NCI-H2029 treated with DMSO at 0.1 percent for 48 hours (cell line): ENCODE measurements around the gene GTPBP3.

Source experiments
- DNase-seq: peaks from one replicate; lab custom pipeline; 2025; lab: John Stamatoyannopoulos, UW

The GTPBP3 gene

DNA sequence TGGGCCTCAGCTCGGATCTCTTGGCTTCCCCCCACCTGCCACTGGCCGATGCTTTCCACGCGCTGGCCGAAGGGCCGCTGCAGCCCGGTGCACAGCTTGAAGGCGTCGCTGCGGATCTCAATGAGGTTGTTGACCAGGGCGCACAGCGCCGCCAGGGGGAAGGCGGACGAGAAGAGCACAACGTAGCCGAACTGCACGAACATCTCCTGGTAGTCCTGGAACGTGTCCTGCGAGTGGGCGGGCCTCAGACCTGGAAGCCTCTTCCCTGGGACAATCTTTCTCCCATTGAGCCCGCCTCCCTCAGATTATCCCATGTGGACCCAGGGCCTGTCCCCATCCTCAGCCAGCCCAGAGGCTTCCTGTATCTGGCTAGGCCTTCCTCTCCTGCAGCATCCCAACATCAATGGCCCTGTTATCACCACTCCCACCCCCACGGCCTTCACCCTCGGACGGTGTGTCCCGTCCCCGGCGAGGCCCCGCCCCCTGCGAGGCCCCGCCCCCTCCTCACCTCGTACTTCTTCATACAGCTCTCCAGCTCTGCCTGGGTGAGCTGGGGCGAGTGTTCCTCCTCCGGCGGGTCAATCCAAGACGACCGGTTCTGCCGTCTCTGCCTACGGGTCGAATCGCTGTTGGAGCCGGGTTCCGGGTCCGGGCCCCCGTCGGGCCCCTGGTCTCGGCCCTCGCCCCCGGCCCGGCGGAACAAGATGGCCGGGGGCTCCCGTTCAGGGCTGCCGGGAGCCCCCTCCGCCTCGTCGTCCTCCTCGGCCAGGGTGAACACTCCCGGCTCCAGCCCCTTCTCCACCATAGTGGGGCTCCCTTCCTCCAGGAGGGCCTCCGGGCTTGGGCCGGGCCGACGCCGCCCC lies 9.5 kb upstream of the GTPBP3 start:
- DNase-seq, result no peak

DNA sequence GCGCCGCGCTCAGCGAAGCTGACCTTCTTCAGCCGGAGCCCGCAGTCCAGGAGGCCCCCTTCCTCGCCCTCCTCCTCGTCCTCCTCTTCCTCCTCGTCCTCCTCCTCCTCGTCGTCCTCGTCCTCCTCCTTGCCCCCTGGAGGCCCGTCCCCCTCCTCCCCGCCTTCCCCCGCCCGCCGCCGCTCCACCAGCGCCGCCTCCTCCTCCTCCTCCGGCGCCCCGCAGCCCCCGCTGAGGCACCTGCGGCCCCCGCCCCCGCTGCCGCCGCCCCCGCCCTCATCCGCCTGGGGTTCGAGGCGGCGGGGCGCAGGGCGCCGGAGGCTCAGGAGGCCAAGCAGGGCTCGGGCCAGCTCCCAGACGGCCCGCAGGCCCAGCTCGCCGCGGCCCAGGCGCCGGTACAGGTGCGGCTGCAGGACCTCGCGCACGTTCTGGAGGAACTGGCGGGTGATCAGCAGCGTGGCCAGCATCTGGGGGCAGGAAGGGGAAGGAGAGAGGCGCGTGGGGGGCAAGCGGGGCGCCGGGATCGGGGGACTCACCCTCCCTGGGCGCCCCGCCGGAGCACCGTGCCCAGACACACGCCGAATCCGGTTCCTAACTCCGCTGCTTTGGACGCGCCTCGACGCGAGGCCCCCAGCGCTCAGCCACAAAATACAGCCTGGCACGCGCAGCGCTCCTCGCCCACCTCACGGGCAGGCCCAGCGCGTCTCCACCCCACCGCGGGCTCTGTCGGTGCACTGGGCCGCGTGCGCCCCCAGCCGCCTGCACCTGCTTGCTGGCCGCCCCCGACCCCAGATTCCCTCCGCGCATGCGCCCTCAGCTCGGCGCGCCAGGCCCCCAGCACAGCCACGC lies 8.6 kb upstream of the GTPBP3 start:
- no peak for DNase-seq

DNA sequence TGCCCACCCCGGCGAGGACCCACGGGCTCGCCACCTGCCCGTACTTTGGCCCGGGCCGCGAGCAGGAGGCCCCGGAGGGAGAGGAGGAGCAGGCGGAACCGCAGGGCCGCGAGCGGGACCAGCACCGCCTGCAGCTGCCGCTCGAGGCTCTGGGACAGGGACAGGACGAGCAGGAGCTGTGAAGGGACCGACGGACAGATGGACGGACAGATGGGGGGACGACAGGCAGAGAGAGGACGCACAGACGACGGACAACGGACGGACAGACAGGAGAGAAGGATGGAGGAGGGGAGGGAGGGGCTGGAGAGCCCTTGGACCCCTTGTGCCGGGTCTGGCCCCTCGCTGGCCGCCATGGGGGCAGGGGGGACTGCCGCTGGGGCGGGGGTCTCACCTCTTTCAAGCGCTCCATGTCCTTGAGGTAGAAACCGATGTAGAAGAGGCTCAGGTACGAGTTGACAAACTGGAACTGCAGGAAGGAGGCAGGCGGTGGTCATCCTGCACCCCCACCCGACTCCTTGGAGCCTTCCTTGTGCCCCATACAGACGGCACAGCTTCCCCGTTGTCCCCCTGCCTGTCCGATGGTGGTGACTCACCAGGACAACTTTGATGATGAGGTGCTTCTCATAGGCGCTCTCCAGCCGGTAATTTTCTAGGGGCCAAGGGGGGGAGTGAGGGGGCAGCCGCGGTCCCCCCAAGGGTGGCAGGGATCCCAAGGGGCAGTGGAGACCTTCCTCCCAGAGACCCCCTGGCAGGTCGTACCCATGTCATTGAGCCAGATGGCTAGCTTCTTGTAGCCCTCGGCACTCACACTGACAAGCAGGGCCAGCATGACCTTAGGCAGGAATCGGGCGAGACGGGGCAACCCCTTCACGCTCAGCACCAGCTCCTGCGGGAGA lies 7.7 kb upstream of the GTPBP3 start:
- no peak for DNase-seq

DNA sequence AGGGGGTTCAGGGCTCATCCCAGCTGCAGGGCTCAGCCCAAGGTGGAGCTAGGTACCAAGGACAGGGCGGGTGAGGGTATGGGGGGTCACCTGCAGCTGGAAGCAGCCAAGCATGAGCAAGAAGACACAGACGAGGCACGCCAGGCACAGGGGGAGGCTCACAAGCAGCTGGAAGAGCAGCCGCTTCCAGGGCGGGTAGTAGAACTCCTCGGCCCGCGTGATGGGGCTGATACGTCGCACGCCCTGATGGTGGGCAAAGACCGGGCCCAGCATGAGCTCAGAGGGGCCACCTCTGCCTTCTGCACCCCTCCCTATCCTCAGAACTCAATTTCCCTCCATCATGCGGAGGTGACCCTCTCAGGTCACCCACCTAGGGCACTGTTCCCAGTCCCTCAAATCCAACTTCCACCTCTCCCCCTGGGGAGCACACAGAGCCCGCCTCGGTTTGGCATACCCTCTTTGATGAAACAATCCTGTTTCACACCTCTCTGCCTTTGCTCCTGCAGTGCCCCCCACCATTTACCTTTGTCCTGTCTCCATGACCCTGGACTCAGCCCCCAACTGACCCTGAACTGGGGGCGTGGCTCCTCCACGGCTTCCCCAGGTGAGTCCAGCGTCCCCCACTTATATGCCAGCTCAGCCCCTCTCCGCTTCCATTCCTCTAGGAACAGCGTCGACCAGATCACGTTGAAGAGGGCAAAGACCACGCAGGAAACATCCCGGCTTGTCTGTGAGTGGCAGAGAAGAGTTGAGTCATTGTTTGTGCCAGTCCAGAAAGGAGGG lies 6.9 kb upstream of the GTPBP3 start:
- no peak for DNase-seq

DNA sequence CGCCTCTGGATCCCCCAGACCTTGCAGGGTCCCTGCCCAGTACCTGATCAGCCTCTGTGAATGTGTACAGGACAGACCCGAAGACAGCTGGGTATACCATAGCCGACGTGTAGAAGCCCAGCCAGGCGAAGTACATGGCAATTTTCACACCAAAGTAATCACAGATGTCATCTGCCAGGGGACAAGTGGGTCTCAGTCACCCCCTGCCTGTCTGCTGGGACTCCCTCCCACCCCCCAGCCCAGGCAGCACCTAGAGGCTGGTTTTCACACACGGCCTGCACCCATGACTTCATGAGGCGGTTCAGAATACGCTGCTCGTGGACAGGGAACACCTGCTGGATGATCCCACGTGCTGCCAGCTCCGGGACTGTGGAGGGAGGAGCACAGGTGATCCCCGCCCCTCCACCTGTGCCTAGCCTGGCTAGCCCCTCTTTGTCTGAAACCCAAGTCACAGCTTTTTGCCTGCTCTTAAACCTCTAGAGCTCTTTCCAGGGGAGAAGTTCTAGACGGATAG lies 6.3 kb upstream of the GTPBP3 start:
- peak; percentile 18 for DNase-seq

DNA sequence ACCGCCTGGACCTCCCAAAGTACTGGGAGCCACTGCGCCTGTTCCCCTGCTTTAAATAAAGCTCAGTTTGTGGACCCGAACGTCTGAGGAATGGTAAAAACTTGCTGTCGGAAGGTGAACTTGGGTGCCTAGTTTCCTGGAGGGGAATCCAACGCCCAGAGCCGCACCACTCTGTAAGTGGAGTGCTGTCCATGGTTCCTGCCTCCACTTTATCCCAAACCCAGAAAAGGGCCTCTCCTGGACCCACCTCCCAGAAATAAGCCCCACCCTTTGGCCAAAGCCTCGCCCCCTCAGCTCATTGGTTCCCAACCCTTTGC lies 5.0 kb upstream of the GTPBP3 start:
- DNase-seq, result no peak

DNA sequence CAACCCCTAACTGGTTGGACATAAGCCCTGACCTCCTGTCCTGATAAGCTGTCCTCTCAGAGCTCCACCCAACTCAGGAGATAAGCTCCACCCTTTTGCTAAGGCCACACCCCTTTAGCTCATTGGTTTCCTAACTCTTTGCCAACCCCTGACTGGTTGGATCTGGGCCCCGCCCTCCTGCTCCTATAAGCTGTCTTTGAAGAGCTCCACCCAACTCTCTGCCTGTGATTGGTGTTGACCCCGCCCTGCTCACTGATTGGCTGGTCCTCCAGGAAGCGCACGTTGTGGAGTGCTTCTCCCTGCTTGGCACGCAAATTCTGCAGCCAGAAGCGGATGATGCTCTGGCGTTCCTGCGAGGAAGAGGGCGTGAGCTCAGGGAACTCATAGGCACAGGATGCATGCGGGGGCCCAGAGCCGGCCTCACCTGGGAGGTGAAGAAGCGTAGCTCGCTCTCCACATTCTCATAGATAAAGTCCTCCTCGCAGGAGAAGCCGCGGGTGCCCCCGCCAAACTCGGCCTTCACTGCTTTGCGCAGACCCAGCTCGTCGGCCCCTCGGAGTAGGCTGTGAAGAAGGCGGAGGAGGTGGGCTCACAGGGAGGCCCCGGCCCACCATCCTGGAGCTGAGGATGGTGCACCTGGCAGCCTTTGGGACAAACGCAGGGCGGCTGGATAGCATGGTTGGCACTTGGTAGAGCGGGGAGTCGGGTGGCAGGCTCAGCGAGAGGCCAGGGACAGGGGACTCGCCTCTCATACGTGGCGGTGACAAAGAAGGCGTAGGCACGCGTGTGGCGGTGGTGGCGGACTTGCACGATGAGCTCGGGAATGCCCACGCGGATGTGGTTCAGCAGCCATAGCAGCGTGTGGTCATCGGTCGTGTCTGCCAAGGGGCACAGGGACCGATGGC lies 4.4 kb upstream of the GTPBP3 start:
- DNase-seq, result peak; percentile 9

DNA sequence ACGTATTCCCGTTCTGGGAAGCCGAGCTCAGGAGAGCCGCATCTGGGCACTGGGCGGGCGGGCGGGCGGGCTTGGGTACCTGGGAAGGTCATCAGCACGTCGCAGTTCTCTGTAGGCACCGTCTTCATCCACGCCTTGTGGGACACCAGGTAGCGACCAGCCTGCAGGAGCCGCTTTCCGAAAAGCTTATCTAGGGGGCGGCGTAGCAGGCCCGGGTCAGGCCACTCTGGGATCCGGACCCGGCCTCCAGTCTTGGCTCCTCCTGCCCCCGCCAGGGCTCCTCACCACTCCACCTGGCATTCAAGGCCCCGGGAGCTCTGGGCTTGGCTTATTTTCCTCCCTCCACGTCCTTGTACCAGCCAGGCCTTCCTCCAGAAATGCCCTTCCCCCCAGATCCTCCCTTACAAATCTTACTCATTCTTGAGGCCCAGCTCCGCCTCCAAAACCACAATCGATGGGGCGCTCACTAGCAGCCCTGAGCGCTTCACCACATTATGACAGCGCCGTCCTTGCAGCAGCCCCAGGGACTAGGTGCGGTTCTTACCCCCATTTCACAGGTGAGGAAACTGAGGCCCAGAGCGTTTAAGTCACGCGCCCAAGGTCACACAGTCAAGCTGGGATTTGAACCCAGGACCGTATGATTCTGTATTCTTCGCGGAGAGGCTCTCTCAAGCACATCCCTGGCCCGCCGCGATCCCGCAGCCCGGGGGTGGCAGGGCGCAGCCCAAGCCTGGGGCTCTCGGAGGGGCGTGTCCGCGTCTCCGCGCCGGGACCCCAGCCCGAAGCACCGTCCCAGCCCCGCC lies 3.5 kb upstream of the GTPBP3 start:
- DNase-seq, result no peak

DNA sequence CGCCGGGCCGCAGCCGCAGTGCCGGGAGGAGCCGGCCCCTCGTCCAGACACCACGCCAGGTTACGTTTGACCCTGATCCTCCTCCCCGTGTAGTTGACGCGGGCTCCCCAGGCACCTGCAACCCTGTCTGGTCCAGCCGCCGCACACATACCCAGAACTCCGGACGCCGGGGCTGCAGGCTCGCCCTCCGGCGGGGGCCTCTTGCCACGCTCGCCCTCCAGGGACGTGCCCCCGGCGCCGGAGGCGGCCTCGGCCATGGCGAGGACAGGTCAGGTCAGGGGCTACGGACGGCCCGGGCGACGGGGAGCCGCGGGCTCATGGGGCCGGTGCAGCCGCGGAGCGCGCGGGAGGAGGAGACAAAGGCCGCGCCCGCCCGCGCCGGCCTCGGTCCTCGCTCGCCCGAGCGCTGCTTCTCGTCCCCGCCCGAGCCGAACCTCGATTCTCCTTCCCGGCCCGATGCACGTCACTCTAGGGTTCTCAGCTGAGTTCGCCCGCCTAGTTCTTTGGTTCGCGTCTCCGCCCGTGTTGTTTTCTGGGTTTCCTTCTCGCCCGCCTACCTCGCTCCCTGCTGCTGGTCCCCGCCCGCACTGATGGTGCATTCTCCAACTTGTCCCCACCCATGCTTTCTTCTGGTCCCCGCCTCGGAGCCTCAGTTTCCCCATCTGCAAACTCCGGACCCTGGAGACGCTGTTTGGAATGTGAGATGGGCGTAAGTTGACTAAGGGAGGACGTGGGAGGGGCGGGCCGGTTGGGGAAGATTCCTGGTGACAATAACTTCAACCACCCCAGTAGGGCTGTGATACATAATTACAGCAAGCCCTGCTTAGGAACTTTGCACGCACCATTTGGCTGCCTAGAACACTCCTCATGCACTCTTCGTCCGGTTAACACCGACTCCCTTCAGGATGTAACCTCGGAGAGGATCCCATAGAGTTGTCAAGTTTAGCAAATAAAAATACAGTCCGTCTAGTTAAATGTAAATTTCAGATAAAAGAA lies 2.6 kb upstream of the GTPBP3 start, which contains the start of gene ANO8:
Gene ANO8 (minus strand): TSS at position 442 of the 996 bp plus-strand sequence. CDS start 185 bp downstream, at position 257.
- peak; percentile 93 for DNase-seq

DNA sequence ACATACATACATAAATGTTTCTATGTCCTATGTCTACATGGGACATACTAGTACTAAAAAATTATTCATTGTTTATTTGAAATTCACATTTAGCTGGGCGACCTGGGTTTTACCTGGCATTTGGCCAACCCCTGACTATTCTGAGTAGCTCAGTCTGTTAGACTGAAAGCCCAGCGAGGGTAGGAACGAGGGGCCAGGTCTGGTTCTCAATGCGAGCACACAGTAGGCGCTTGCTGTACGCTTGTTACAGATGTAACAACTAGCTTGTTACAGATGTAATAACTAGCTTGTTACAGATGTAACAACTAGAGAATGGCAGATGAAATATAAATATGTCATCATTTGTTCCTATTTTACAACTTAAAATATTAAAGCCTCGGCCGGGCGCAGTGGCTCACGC lies 1.8 kb upstream of the GTPBP3 start:
- peak; percentile 8 for DNase-seq

DNA sequence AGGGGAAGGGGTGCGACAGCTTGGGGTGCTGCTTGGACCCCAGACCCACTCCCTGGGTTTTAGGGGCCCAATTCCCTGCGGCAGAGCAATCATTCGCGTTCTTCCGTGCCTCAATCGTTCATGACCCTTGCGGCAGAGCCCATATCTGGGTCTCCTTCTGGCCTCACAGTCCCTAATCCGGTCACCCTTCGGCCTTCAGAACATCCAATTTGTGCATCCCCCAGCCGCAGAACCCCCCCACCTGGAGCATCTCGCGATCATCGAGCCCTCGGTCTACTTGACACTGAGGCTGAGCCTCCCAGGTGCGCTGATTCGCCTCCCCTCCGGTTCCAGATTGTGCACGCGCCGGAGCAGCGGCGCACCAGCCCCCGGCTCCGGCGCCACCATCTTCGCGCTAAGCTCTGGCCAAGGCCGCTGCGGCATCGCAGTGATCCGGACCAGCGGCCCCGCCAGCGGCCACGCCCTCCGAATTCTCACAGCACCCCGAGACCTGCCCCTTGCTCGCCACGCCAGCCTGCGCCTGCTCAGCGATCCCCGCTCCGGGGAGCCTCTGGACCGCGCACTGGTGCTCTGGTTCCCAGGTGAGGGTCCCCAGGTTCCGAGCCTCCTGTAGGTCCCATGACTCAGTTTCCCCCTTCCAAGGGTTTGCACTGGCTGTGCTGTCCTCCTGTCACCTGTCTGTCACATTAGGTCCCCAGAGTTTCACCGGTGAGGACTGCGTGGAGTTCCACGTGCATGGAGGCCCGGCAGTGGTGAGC lies 501 bp downstream of the GTPBP3 start:
- DNase-seq, result no peak

DNA sequence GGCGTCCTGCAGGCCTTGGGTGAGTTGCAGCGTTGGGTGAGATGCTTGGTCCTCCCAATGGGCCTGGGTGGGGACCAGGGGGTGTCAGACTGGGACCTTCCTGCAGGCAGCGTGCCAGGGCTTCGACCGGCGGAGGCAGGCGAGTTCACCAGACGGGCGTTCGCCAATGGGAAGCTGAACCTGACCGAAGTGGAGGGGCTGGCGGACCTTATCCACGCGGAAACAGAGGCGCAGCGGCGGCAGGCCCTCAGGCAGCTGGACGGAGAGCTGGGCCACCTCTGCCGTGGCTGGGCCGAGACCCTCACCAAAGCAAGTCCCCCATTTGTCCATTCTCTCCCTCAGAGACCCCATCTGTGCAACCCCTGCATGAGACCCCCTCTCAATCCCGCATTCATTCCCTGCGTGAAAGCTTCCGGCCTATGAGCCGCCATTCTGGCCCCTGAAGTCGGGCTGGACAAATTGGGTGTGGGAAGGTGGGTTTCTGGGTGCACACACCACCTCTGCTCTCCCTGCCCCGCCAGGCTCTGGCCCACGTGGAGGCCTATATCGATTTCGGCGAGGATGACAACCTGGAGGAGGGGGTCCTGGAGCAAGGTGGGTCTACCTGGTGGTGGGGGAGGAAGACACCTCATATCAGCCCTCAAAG lies 1.2 kb downstream of the GTPBP3 start:
- no peak for DNase-seq

DNA sequence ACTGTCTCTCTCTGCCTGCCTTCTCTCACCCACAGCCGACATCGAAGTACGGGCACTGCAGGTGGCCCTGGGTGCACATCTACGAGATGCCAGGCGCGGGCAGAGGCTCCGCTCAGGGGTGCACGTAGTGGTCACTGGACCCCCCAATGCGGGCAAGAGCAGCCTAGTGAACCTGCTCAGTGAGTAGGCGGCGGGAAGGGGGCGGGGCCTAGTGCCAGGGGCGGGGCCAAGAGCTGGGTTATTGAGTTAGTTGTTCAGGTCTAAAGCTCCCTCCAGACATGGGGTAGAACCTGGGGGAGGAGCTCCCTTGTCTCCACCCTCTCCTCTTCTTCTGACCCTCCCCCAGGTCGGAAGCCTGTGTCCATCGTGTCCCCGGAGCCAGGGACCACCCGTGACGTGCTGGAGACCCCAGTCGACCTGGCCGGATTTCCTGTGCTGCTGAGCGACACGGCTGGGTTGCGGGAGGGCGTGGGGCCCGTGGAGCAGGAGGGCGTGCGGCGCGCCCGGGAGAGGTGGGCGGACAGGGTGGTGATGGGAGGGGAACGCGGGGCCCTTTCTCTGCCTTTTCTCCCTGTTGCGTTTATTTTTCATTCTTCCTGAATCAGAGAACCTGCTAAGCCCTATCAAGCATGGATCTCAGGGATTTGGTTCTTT lies 1.9 kb downstream of the GTPBP3 start:
- DNase-seq, result no peak

DNA sequence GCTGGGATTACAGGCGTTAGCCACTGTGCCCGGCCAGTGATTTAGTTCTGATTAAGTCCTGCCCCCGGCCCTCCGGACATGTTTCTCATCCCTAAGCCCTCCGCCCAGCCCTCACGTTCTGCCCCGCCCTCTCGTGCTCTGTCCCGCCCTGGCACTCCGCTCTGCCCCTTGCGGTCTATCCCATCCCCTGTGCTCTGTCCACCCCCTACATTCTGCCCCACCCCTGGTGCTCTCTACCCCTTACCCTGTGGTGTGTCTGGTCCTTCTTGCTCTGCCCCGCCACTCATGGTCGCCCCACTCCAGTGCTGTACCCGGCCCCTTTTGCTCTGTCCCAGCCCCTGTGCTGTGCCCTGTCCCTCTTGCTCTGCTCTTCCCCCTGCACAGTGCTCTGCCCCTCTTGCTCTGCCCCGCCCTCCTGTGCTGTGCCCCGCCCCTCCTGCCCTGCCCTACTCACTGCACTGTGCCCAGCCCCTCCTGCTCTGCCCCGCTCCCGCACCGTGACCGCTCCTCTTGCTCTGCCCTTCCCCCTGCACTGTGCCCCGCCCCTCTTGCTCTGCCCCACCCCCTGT lies 3.0 kb downstream of the GTPBP3 start:
- no peak for DNase-seq

DNA sequence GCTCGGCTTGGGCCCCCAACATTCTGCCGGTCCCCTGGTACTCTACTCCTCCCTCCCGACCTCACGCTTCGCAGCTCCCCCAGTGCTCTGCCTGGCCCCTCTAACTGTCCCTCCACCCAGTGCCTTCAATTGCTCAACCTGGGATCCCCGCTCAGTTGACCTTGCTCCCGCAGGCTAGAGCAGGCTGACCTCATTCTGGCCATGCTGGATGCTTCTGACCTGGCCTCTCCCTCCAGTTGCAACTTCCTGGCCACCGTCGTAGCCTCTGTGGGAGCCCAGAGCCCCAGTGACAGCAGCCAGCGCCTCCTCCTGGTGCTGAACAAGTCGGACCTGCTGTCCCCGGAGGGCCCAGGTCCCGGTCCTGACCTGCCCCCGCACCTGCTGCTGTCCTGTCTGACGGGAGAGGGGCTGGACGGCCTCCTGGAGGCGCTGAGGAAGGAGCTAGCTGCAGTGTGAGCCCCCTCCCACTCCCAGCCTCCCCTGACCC lies 3.6 kb downstream of the GTPBP3 start:
- no peak for DNase-seq

DNA sequence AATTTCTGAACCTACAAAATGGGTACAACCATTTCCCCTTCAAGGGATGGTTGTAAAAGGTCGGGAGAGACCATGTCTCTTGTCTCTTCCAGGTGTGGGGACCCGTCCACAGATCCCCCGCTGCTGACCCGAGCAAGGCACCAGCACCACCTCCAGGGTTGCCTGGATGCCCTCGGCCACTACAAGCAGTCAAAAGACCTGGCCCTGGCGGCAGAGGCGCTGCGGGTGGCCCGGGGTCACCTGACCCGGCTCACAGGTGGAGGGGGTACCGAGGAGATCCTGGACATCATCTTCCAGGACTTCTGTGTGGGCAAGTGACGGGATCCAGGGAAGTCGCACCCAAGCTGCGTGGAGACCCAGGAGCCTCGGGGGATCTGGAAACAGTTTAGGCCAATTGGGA lies 4.0 kb downstream of the GTPBP3 start:
- no peak for DNase-seq
